OCI-LY1 (cell line): ENCODE data around the gene BICDL2.
"Not testable (repeated sequence)": the region's sequence is repeated elsewhere in the genome, so short reads cannot be mapped to it uniquely, and the experiment has no call there.

ENCODE experiments used
- H2AFZ ChIP-seq: fragments of 200-600 bp; sonication (generic), shearing (Covaris generic); 2 replicates; pipeline ENCODE4 v1.6.0; 2014; ENCODE audit warnings: antibody characterized with exemption, mild to moderate bottlenecking, low read length
- H3F3A ChIP-seq: fragments of 200-600 bp; sonication (generic), shearing (Covaris generic); 2 replicates; pipeline ENCODE4 v1.6.0; 2014; ENCODE audit warnings: mild to moderate bottlenecking, antibody characterized with exemption, low read length, moderate library complexity; ENCODE audit not compliant: insufficient read depth
- H3K27ac ChIP-seq: fragments of 200-600 bp; sonication (generic); 2 replicates; pipeline ENCODE4 v1.5.1; 2014; ENCODE audit warnings: low read length, mixed run types, mild to moderate bottlenecking, low read depth; ENCODE audit not compliant: poor library complexity, severe bottlenecking
- H3K27me3 ChIP-seq: fragments of 200-600 bp; sonication (generic); 2 replicates; pipeline ENCODE4 v1.6.0; 2014; ENCODE audit warnings: antibody characterized with exemption, mild to moderate bottlenecking, low read length, moderate library complexity; ENCODE audit not compliant: insufficient read depth
- H3K36me3 ChIP-seq: fragments of 200-600 bp; sonication (generic); 2 replicates; pipeline ENCODE4 v1.6.1; 2014; ENCODE audit warnings: mild to moderate bottlenecking, antibody characterized with exemption, low read length, moderate library complexity, mixed read lengths; ENCODE audit not compliant: insufficient read depth
- H3K4me1 ChIP-seq: fragments of 200-600 bp; sonication (generic); 2 replicates; pipeline ENCODE4 v1.5.1; 2014; ENCODE audit warnings: mild to moderate bottlenecking, low read length, moderate library complexity; ENCODE audit not compliant: insufficient read depth, severe bottlenecking
- H3K4me2 ChIP-seq: fragments of 200-600 bp; sonication (generic), shearing (Covaris generic); 2 replicates; pipeline ENCODE4 v1.6.1; 2014; ENCODE audit warnings: low read length
- H3K4me3 ChIP-seq: fragments of 200-600 bp; sonication (generic); 2 replicates; pipeline ENCODE4 v1.5.1; 2014; ENCODE audit warnings: low read length, low read depth, mild to moderate bottlenecking, mixed read lengths; ENCODE audit not compliant: poor library complexity, severe bottlenecking
- H3K79me2 ChIP-seq: fragments of 200-600 bp; shearing (Covaris generic); 2 replicates; pipeline ENCODE4 v1.6.1; 2016; ENCODE audit warnings: mixed run types, low read length, mixed read lengths; ENCODE audit not compliant: insufficient read depth
- H3K9ac ChIP-seq: fragments of 200-600 bp; sonication (generic), shearing (Covaris generic); 2 replicates; pipeline ENCODE4 v1.6.1; 2014; ENCODE audit warnings: mild to moderate bottlenecking, low read length, mixed read lengths
- H3K9me2 ChIP-seq: fragments of 200-600 bp; sonication (generic), shearing (Covaris generic); 2 replicates; pipeline ENCODE4 v1.6.1; 2014; ENCODE audit warnings: low read depth, mild to moderate bottlenecking, low read length, mixed read lengths
- H3K9me3 ChIP-seq: fragments of 200-600 bp; shearing (Covaris generic); 2 replicates; pipeline ENCODE4 v1.6.1; 2014; ENCODE audit warnings: low read length, mixed read lengths
- H4K20me1 ChIP-seq: fragments of 200-600 bp; sonication (generic), shearing (Covaris generic); 2 replicates; pipeline ENCODE4 v1.6.0; 2016; ENCODE audit warnings: mild to moderate bottlenecking, low read length; ENCODE audit not compliant: insufficient read depth
- EZH2 ChIP-seq: fragments of 200-600 bp; sonication (generic), shearing (Covaris generic); IDR thresholded peaks from 2 replicates; pipeline ENCODE4 v1.8.0; 2017; ENCODE audit warnings: borderline replicate concordance, mixed run types, mild to moderate bottlenecking, antibody characterized with exemption, low read length, moderate library complexity, mixed read lengths
- TF ChIP-seq, protein P1 (sequence below): fragments of 200-600 bp; sonication (generic), shearing (Covaris generic); IDR thresholded peaks from 2 replicates; pipeline ENCODE4 v1.5.1; 2017; ENCODE audit warnings: mild to moderate bottlenecking, antibody characterized with exemption, low read length, moderate library complexity, mixed read lengths

BICDL2 gene

GRCh38 chr16:3056336-3057180, 19.8 kb upstream of the BICDL2 start:
- TF ChIP-seq EZH2 = no peak
- TF ChIP-seq, protein P1, sequence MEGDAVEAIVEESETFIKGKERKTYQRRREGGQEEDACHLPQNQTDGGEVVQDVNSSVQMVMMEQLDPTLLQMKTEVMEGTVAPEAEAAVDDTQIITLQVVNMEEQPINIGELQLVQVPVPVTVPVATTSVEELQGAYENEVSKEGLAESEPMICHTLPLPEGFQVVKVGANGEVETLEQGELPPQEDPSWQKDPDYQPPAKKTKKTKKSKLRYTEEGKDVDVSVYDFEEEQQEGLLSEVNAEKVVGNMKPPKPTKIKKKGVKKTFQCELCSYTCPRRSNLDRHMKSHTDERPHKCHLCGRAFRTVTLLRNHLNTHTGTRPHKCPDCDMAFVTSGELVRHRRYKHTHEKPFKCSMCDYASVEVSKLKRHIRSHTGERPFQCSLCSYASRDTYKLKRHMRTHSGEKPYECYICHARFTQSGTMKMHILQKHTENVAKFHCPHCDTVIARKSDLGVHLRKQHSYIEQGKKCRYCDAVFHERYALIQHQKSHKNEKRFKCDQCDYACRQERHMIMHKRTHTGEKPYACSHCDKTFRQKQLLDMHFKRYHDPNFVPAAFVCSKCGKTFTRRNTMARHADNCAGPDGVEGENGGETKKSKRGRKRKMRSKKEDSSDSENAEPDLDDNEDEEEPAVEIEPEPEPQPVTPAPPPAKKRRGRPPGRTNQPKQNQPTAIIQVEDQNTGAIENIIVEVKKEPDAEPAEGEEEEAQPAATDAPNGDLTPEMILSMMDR = no peak
- no peaks in the 10 kb centered on the region for H3K36me3 ChIP-seq
- peaks cover 20% of the 10 kb centered on the region for H3K4me1 ChIP-seq
- H3K27me3 ChIP-seq = no peaks in the 10 kb centered on the region
- no peaks in the 10 kb centered on the region for H3F3A ChIP-seq
- H3K9me3 ChIP-seq = no peaks in the 10 kb centered on the region
- H3K4me3 ChIP-seq = no peak overlapping the region
- H2AFZ ChIP-seq = no peak overlapping the region
- no peak overlapping the region for H3K27ac ChIP-seq
- no peak overlapping the region for H3K9ac ChIP-seq
- H3K4me2 ChIP-seq = no peak overlapping the region
- no peaks in the 10 kb centered on the region for H3K79me2 ChIP-seq
- H4K20me1 ChIP-seq = no peaks in the 10 kb centered on the region
- H3K9me2 ChIP-seq = no peaks in the 10 kb centered on the region

GRCh38 chr16:3055734-3056115, 19.0 kb upstream of the BICDL2 start:
- not testable (repeated sequence) for H2AFZ ChIP-seq, H3K9me2 ChIP-seq, H3K36me3 ChIP-seq, H3K4me3 ChIP-seq, H3K9me3 ChIP-seq, H3K4me2 ChIP-seq, H3F3A ChIP-seq, H3K27me3 ChIP-seq, H3K27ac ChIP-seq, H4K20me1 ChIP-seq, H3K79me2 ChIP-seq, H3K9ac ChIP-seq
- peaks cover 20% of the 10 kb centered on the region for H3K4me1 ChIP-seq

GRCh38 chr16:3054965-3055733, 18.4 kb upstream of the BICDL2 start:
- no peak overlapping the region; the same call in 1 of the 2 replicates for H3K4me2 ChIP-seq
- no peaks in the 10 kb centered on the region for H3F3A ChIP-seq
- H3K9me3 ChIP-seq = no peaks in the 10 kb centered on the region
- H4K20me1 ChIP-seq = no peaks in the 10 kb centered on the region
- no peak overlapping the region for H3K27ac ChIP-seq
- no peak overlapping the region for H2AFZ ChIP-seq
- no peaks in the 10 kb centered on the region for H3K36me3 ChIP-seq
- peaks cover 20% of the 10 kb centered on the region for H3K4me1 ChIP-seq
- H3K9me2 ChIP-seq = no peaks in the 10 kb centered on the region
- H3K9ac ChIP-seq = no peak overlapping the region; the same call in 1 of the 2 replicates
- TF ChIP-seq, protein P1 = no peak
- no peak for TF ChIP-seq EZH2
- no peaks in the 10 kb centered on the region for H3K79me2 ChIP-seq
- peak overlapping the region; percentile 12 for H3K4me3 ChIP-seq
- H3K27me3 ChIP-seq = no peaks in the 10 kb centered on the region

GRCh38 chr16:3053330-3053710, 16.6 kb upstream of the BICDL2 start:
- not testable (repeated sequence) for H3K27ac ChIP-seq, H3K79me2 ChIP-seq, H3K9me2 ChIP-seq, H3K9ac ChIP-seq, H3K36me3 ChIP-seq, H4K20me1 ChIP-seq, H3F3A ChIP-seq, H2AFZ ChIP-seq, H3K4me2 ChIP-seq, H3K4me3 ChIP-seq, H3K9me3 ChIP-seq, H3K27me3 ChIP-seq
- peaks cover 12% of the 10 kb centered on the region for H3K4me1 ChIP-seq

- not testable (repeated sequence) for H3K4me3 ChIP-seq, H3K36me3 ChIP-seq, H3K9me2 ChIP-seq, H3K27me3 ChIP-seq, H3K27ac ChIP-seq, H3K4me1 ChIP-seq, H3K9ac ChIP-seq, H3K4me2 ChIP-seq, H3K9me3 ChIP-seq, H3K79me2 ChIP-seq, H2AFZ ChIP-seq, H4K20me1 ChIP-seq, H3F3A ChIP-seq
Measured at GRCh38 chr16:3052571-3053329, 16.0 kb upstream of the BICDL2 start.
